Gastrocnemius medialis (tissue), 4 donors: ENCODE results near the gene CACNA1H.

ENCODE experiments used
- CTCF ChIP-seq, 5 experiments: fragments of 450-650 bp in 3 of 5; fragments of 200-600 bp in 2 of 5; sonication (generic) in 2 of 5; IDR thresholded peaks in 4 of 5; conservative IDR thresholded peaks in 1 of 5; 1 replicate in 4 of 5; 2 replicates in 1 of 5; pipeline ENCODE4 v1.5.1; 2016 to 2019; ENCODE audit warnings: antibody characterized with exemption in 5 of 5, mild to moderate bottlenecking in 3 of 5, moderate library complexity in 3 of 5
- POLR2A ChIP-seq, 2 donors: fragments of 450-650 bp; IDR thresholded peaks; one replicate each; pipeline ENCODE4 v1.6.1; 2017; ENCODE audit warnings: antibody characterized with exemption in 2 of 2, mild to moderate bottlenecking in 2 of 2, moderate library complexity in 2 of 2

- TF ChIP-seq CTCF (IDR thresholded peaks at IDR 0.05 in 4 of 5, conservative IDR thresholded peaks at IDR 0.05 in 1 of 5) (no peak), POLR2A (IDR thresholded peaks at IDR 0.05) (no peak)
Measured at GRCh38 chr16:1151424-1152122, 1.3 kb upstream of the CACNA1H start.
